ENCODE measurements around the gene TECPR2. TPM values are rescaled to one million over a fixed set of nuclear protein-coding genes. Genes with fewer than 3 reads are reported as not detected.
"Not testable (repeated sequence)": the region's sequence is repeated elsewhere in the genome, so short reads cannot be mapped to it uniquely, and the experiment has no call there.

Gene TECPR2
- total RNA-seq, 1 donor from 2014 or later = 21.3 TPM

GRCh38 chr14:102325791-102326345 is 36.9 kb upstream of the TECPR2 start:
- intact Hi-C loops (cut with DNase I) = no loop called here
- ATAC-seq (ENCODE audit: poor library complexity) = no peak
- peak; percentile 20 for DNase-seq

DNA sequence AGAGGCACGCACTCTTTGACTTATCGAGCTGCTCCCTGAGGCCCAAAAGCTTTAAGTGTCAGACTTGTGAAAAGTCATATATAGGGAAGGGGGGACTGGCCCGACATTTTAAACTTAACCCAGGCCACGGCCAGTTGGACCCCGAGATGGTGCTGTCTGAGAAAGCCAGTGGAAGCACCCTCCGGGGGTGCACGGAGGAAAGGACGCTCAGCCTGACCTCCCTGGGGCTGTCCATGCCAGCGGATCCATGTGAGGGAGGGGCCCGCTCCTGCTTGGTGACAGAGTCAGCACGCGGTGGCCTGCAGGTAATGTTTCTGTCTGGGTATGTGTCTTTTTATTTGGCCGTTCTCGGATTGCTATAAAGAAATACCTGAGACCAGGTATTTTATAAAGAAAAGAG is 36.2 kb upstream of the TECPR2 start:
- intact Hi-C loops (cut with DNase I) = no loop called here
- ATAC-seq (ENCODE audit: poor library complexity) (no peak), DNase-seq (peak; percentile 31)

DNA sequence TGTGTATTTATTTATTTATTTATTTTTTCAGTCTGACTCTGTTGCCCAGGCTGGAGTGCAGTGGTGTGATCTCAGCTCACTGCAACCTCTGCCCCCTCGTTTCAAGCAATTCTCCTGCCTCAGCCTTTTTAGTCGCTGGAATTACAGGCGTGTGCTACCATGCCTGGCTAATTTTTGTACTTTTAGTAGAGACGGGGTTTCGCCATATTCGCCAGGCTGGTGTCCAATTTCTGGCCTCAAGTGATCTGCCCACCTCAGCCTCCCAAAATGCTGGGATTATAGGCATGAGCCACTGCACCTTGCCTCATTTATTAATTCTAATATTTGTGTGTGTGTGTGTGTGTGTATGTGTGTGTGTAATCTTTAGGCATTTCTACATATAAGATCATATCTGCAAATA is 33.4 kb upstream of the TECPR2 start:
- intact Hi-C loops (cut with DNase I); DNase-seq; ATAC-seq (ENCODE audit: poor library complexity): not testable (repeated sequence)

GRCh38 chr14:102330806-102331205 is 31.9 kb upstream of the TECPR2 start:
- no peak for ATAC-seq (ENCODE audit: poor library complexity)
- intact Hi-C loops (cut with DNase I) = no loop called here
- DNase-seq = no peak

- ATAC-seq (ENCODE audit: poor library complexity) (no peak), DNase-seq (no peak)
- intact Hi-C loops (cut with DNase I) = no loop called here
Observed at GRCh38 chr14:102333390-102333789, 29.4 kb upstream of the TECPR2 start.

DNA sequence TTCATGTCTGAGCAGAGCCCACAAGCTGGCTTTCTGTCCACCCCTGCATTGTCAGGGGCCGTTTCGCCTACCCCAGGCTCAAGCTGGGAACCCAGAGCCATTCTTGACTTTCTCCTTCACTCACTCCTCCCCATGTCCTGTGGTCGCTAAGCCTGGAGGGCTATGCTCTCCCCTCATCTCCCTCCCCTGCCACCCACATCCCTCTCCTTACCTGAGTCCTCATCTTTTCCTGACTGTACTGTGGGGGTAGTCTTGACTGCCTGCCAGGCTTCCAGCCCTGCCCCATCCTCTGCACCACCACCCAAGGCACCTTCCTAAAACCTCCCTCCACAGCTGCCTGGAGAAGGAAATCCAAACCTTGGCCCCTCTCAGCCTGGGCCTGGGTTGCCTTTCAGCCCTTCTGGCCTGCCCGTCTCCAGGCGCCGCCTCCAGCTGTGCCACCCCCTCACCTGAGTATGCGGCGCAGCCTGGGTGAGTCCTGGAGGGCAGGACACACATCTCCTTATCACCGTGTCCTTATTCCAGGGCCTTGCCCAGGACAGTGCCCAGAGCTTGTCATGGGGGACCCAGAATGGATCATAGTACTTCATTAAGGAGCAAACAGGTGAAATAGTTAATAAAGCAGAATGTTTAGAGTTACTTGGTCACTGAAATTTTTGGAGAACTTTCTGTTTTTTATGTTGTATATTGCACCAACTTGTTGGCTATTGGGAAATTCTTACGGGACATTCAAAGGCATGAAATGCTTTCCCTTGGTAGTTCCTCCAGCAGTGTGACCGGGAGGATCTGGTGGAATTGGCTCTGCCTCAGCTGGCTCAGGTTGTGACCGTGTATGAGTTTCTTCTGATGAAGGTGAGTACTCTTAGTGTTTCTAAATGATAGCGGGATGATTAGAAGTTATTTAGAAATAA is 28.7 kb upstream of the TECPR2 start:
- intact Hi-C loops (cut with DNase I) = no loop called here
- DNase-seq = no peak
- peak; percentile 20 for ATAC-seq (ENCODE audit: poor library complexity)

DNA sequence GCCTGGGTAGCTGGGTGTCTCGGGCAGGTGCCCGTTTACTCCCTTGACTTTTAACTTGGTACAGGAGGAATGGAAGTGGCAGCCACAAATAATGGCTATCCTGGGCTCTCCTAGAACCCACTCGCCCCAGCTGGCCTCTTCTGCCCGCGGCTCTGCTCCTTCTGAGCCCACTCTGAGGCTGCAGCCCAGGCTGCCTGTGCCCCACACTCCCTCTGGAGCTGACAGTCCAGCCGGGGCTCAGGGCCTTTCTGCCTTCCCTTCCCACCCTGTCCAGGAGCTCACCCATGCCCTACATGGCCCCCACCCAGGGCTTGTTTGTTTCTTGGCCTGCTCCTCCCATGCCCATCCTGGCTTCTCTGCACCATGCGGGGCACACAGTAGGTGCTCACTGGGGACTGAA is 27.6 kb upstream of the TECPR2 start:
- ATAC-seq (ENCODE audit: poor library complexity) = no peak
- intact Hi-C loops (cut with DNase I) = no loop called here
- DNase-seq = no peak

GRCh38 chr14:102338724-102339123 is 24.0 kb upstream of the TECPR2 start:
- no peak for DNase-seq
- ATAC-seq (ENCODE audit: poor library complexity) = no peak
- intact Hi-C loops (cut with DNase I) = no loop called here

- DNase-seq (no peak), ATAC-seq (ENCODE audit: poor library complexity) (no peak)
- intact Hi-C loops (cut with DNase I) = no loop called here
Observed at GRCh38 chr14:102341566-102341965, 21.2 kb upstream of the TECPR2 start.

DNA sequence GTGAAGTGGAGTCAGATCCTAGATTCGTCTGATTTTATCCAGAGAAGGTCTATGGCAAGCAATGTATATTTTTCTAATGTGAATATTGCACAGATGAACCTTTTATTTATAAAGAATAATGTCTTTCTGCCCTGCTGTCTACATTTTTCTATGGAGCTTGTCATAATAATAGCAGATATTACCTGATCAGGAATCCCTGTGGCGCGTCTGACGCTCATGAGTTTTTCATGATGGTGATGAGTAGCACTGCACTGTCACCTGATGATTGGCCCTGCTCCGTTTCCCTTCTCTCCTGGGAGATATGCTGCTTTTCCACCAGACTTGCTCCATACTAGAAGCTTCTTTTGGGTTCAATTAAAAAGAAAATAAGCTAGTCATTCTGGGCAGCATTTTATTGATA is 20.5 kb upstream of the TECPR2 start:
- DNase-seq (no peak), ATAC-seq (ENCODE audit: poor library complexity) (no peak)
- intact Hi-C loops (cut with DNase I) = no loop called here

DNA sequence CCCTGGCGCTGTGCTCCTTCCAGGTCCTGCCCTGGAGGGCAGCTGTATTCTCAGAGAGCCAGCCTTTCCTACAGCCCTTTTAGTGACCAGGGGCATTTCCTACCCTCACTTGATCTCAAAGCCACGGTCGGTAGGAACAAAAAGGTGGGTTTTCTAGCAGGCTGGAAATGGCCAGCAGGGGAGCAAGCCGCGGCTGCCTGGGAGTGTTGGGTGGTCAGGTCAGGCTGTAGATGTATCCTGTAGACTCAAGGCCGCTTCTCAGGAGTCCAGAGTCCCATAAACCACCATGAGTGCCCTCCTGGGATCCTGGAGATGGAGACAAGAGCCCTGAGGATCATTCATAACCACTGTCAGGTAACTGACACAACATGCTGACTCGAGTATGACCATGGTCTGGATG is 18.7 kb upstream of the TECPR2 start:
- intact Hi-C loops (cut with DNase I) = no loop called here
- no peak for ATAC-seq (ENCODE audit: poor library complexity)

DNA sequence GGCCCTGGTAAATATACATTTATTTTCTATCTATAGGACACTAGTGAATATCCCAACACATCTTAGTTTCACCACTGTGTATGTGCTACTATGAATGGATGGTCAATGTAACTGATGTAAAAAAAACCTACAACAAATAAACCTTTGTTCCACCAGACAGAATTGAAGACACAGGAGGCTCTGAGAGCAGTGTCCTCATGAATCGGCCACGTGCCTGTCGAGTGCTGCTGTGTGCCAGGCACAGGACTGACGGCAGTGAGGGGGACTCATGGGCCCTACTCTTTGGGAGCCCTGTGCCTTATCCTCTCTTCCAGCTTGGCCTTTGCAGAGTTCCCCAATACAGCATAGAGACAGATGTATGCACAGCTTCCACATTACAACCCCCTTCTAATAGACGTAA is 18.3 kb upstream of the TECPR2 start:
- intact Hi-C loops (cut with DNase I) = no loop called here
- DNase-seq (no peak), ATAC-seq (ENCODE audit: poor library complexity) (no peak)

More for the DNA sequence above, 18.7 kb upstream of the TECPR2 start:
- no peak for DNase-seq

GRCh38 chr14:102345232-102345631 is 17.5 kb upstream of the TECPR2 start:
- no peak for DNase-seq
- no peak for ATAC-seq (ENCODE audit: poor library complexity)
- intact Hi-C loops (cut with DNase I) = no loop called here

DNA sequence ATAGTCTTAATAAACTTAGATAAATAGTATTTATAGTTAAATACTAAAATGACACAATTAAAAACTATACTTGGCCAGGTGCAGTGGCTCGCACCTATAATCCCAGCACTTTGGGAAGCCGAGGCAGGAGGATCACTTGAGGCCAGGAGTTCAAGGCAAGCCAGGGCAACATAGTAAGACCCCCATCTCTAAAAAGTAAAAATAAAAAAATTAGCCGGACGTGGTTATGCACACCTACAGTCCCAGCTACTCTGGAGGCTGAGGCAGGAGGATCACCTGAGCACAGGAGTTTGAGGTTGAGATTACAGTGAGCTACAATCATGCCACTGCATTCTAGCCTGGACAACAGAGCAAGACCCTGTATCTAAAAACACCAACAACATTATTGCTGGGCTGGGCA is 16.1 kb upstream of the TECPR2 start:
- intact Hi-C loops (cut with DNase I) = no loop called here
- DNase-seq = no peak

GRCh38 chr14:102348376-102348775 is 14.4 kb upstream of the TECPR2 start:
- ATAC-seq (ENCODE audit: poor library complexity) = no peak
- DNase-seq = no peak
- intact Hi-C loops (cut with DNase I) = no loop called here

More for the DNA sequence above, 16.1 kb upstream of the TECPR2 start:
- no peak for ATAC-seq (ENCODE audit: poor library complexity)

GRCh38 chr14:102351023-102351422 is 11.7 kb upstream of the TECPR2 start:
- peak; percentile 54 for ATAC-seq (ENCODE audit: poor library complexity)
- no peak for DNase-seq
- intact Hi-C loops (cut with DNase I) = no loop called here

GRCh38 chr14:102351593-102351992 is 11.1 kb upstream of the TECPR2 start:
- peak; percentile 59 for ATAC-seq (ENCODE audit: poor library complexity)
- intact Hi-C loops (cut with DNase I); DNase-seq: not testable (repeated sequence)

- DNase-seq (no peak), ATAC-seq (ENCODE audit: poor library complexity) (no peak)
Observed at GRCh38 chr14:102352213-102352612, 10.5 kb upstream of the TECPR2 start.

GRCh38 chr14:102353126-102353619 is 9.6 kb upstream of the TECPR2 start:
- DNase-seq (no peak), ATAC-seq (ENCODE audit: poor library complexity) (no peak)
- intact Hi-C loops (cut with DNase I) = no loop called here

More at GRCh38 chr14:102352213-102352612, 10.5 kb upstream of the TECPR2 start:
- intact Hi-C loops (cut with DNase I) = no loop called here

- intact Hi-C loops (cut with DNase I) = no loop called here
- ATAC-seq (ENCODE audit: poor library complexity) (no peak), DNase-seq (no peak)
Observed at GRCh38 chr14:102356280-102356679, 6.5 kb upstream of the TECPR2 start.

Data from Right ventricle myocardium superior (tissue), 1 donor.